WI38 (cell line): ENCODE measurements around the gene CYP20A1.
"Not testable (repeated sequence)": the region's sequence is repeated elsewhere in the genome, so short reads cannot be mapped to it uniquely, and the experiment has no call there.

ENCODE experiments used
- H3K4me3 ChIP-seq: 2 replicates; pipeline ENCODE4 v1.5.1; 2011; ENCODE audit warnings: low read depth, mild to moderate bottlenecking, control low read depth, low read length
- CTCF ChIP-seq: IDR thresholded peaks from 2 replicates; pipeline ENCODE4 v1.5.1; 2012; ENCODE audit warnings: low read depth, mild to moderate bottlenecking, control low read depth, low read length

CYP20A1 gene

GRCh38 chr2:203330434-203330833 is 91.6 kb downstream of the CYP20A1 start:
- TF ChIP-seq CTCF = no peak
- H3K4me3 ChIP-seq = no peak overlapping the region

- no peak for TF ChIP-seq CTCF
- H3K4me3 ChIP-seq = no peak overlapping the region
Observed at GRCh38 chr2:203338322-203338721, 99.5 kb downstream of the CYP20A1 start.

- H3K4me3 ChIP-seq = no peak overlapping the region
- TF ChIP-seq CTCF = no peak
Observed at GRCh38 chr2:203340791-203341487, 102.1 kb downstream of the CYP20A1 start.

GRCh38 chr2:203341741-203342310 is 103.0 kb downstream of the CYP20A1 start:
- TF ChIP-seq CTCF = no peak
- H3K4me3 ChIP-seq = no peak overlapping the region

- not testable (repeated sequence) for H3K4me3 ChIP-seq
Observed at GRCh38 chr2:203342374-203342773, 103.6 kb downstream of the CYP20A1 start.

GRCh38 chr2:203344667-203345066 is 105.8 kb downstream of the CYP20A1 start:
- TF ChIP-seq CTCF = no peak
- H3K4me3 ChIP-seq = no peak overlapping the region

- TF ChIP-seq CTCF = no peak
Observed at GRCh38 chr2:203346612-203347011, 107.8 kb downstream of the CYP20A1 start.

GRCh38 chr2:203347375-203347774 is 108.6 kb downstream of the CYP20A1 start:
- H3K4me3 ChIP-seq = no peak overlapping the region
- TF ChIP-seq CTCF = no peak

More at GRCh38 chr2:203346612-203347011, 107.8 kb downstream of the CYP20A1 start:
- H3K4me3 ChIP-seq = no peak overlapping the region
